ENCODE measurements around the gene UGT8.

DNA sequence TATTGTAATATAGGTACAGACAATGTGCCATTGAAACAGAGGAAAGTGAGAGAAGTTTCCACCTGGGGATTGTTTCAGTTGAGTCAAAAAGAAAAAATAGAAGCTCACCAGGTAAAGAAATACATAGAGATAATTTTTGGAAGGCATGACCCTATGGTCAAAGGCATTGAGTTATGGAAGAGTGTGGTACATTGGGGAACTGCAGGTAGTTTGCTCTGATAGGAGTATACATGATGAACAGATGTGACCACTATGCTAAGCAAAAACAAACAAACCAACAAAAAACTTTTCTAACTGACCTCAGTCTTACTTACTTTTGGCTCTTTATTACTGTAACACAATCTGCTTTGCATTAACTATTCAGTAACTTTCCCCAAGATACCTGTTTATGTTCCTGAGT, 85.9 kb downstream of the UGT8 start:
- TF ChIP-seq, protein P1, sequence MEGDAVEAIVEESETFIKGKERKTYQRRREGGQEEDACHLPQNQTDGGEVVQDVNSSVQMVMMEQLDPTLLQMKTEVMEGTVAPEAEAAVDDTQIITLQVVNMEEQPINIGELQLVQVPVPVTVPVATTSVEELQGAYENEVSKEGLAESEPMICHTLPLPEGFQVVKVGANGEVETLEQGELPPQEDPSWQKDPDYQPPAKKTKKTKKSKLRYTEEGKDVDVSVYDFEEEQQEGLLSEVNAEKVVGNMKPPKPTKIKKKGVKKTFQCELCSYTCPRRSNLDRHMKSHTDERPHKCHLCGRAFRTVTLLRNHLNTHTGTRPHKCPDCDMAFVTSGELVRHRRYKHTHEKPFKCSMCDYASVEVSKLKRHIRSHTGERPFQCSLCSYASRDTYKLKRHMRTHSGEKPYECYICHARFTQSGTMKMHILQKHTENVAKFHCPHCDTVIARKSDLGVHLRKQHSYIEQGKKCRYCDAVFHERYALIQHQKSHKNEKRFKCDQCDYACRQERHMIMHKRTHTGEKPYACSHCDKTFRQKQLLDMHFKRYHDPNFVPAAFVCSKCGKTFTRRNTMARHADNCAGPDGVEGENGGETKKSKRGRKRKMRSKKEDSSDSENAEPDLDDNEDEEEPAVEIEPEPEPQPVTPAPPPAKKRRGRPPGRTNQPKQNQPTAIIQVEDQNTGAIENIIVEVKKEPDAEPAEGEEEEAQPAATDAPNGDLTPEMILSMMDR (IDR thresholded peaks at IDR 0.05): no peak
- TF ChIP-seq POLR2A (IDR thresholded peaks at IDR 0.05): no peak
